D721Med (cell line): ENCODE data around the gene TAS2R38.

Experiments used
- DNase-seq: peaks from one replicate; pipeline ENCODE4 v3.0.0; 2011; ENCODE audit warnings: low spot score; ENCODE audit not compliant: insufficient read length
- FAIRE-seq: peaks from 2 replicates; lab custom pipeline; 2011; peaks lifted over from hg19 to GRCh38; lab: Jason Lieb, UNC
- TF ChIP-seq, protein P1 (sequence below): IDR thresholded peaks from 2 replicates; pipeline ENCODE4 v1.5.1; 2012; ENCODE audit warnings: mild to moderate bottlenecking, control low read depth; ENCODE audit not compliant: insufficient read depth; ENCODE audit errors: missing control alignments

Gene TAS2R38

DNA sequence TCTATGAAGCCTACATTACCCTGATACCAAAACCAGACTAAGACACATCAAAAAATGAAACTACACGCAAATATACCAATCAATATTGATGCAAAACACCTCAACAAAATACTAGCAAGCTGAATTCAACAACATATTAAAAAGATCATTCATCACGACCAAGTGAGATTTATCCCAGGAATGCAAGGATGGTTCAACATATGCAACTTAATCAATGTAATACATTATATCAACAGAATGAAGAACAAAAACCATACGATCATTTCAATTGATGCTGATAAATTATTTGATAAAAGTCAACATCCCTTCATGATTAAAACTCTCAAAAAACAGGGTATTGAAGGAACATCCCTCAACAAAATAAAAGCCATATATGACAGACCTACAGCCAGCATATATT lies 32.5 kb downstream of the TAS2R38 start:
- FAIRE-seq (no peak), DNase-seq (no peak)
- TF ChIP-seq, protein P1, sequence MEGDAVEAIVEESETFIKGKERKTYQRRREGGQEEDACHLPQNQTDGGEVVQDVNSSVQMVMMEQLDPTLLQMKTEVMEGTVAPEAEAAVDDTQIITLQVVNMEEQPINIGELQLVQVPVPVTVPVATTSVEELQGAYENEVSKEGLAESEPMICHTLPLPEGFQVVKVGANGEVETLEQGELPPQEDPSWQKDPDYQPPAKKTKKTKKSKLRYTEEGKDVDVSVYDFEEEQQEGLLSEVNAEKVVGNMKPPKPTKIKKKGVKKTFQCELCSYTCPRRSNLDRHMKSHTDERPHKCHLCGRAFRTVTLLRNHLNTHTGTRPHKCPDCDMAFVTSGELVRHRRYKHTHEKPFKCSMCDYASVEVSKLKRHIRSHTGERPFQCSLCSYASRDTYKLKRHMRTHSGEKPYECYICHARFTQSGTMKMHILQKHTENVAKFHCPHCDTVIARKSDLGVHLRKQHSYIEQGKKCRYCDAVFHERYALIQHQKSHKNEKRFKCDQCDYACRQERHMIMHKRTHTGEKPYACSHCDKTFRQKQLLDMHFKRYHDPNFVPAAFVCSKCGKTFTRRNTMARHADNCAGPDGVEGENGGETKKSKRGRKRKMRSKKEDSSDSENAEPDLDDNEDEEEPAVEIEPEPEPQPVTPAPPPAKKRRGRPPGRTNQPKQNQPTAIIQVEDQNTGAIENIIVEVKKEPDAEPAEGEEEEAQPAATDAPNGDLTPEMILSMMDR, result no peak

- DNase-seq, result no peak
- TF ChIP-seq, protein P1, result no peak
- FAIRE-seq, result no peak
Observed at GRCh38 chr7:141930211-141930610, 43.4 kb downstream of the TAS2R38 start.

DNA sequence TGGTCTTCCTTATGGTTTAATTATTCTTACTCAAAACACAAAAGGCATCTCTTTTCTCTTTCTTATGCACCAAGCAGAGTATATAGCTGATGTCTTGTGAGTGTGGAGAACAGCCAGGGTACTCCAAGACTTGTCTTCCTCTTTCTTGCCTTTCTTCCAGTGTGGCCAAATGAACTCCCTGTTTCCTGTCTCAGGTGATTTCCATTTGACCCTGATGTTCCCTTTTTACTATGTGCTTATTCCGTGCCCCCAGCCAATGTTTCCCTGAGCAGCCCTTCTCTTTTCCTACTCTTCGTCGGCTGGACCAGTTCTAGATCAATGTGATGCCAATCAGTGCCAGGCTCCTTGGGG lies 44.8 kb downstream of the TAS2R38 start:
- TF ChIP-seq, protein P1, result no peak
- no peak for DNase-seq
- no peak for FAIRE-seq

GRCh38 chr7:141928146-141928844 lies 45.3 kb downstream of the TAS2R38 start:
- DNase-seq (no peak), FAIRE-seq (no peak)
- TF ChIP-seq, protein P1, result no peak
